ENCODE results near the gene STAC2.

DNA sequence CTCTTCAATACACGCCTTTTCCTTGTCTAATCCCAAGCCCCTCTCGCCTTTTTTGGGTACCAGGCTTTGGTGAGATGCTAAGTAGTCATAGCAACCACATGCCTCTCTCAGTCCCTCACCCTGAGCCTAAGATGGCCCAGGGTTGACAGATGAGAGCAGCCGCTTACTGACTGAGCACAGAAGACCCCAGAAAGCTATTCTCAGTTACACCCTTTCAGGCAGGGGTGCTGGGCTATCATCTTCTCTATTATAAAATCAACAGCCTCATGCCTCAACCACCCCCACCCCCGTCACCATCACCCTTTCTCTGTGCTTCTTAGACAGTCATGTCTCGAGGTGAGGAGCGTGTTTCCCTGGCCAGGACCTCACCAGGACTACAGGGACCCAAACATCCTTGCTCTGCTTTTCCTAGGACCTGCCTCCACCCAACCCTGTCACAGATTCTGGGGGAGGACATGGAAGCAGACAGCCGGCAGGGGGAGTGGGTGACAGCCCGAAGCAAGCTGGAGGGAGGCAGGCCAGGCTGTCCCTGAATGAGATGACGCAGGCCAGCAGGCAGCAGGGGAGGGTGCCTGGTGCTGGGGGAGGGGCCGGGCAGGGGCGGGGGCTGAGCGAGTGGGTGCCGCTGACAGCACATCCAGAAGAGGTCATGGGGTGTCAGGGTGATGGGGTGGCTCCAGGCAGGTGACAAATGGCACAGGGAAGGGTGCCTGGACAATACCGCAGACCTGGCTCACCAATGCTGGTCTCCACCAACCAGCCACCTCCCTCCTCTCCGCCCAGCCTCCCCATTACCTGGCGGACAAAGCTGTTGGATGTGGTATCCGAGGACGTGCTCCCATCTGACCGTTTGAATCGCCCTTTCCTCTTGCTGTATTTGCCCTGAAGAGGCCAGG, 31.4 kb downstream of the STAC2 start:
- TF ChIP-seq POLR2A (IDR thresholded peaks at IDR 0.05), result no peak
- TF ChIP-seq, protein P1, sequence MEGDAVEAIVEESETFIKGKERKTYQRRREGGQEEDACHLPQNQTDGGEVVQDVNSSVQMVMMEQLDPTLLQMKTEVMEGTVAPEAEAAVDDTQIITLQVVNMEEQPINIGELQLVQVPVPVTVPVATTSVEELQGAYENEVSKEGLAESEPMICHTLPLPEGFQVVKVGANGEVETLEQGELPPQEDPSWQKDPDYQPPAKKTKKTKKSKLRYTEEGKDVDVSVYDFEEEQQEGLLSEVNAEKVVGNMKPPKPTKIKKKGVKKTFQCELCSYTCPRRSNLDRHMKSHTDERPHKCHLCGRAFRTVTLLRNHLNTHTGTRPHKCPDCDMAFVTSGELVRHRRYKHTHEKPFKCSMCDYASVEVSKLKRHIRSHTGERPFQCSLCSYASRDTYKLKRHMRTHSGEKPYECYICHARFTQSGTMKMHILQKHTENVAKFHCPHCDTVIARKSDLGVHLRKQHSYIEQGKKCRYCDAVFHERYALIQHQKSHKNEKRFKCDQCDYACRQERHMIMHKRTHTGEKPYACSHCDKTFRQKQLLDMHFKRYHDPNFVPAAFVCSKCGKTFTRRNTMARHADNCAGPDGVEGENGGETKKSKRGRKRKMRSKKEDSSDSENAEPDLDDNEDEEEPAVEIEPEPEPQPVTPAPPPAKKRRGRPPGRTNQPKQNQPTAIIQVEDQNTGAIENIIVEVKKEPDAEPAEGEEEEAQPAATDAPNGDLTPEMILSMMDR (IDR thresholded peaks at IDR 0.05), result no peak

Measured in esophagus squamous epithelium (tissue), 4 donors.